ENCODE measurements around the gene HMCES. TPM values are rescaled to one million over a fixed set of nuclear protein-coding genes. Genes with fewer than 3 reads are reported as not detected.
"Not testable (repeated sequence)": the region's sequence is repeated elsewhere in the genome, so short reads cannot be mapped to it uniquely, and the experiment has no call there.

HMCES gene
- polyA plus RNA-seq, 1 donor, result 32.0 TPM

DNA sequence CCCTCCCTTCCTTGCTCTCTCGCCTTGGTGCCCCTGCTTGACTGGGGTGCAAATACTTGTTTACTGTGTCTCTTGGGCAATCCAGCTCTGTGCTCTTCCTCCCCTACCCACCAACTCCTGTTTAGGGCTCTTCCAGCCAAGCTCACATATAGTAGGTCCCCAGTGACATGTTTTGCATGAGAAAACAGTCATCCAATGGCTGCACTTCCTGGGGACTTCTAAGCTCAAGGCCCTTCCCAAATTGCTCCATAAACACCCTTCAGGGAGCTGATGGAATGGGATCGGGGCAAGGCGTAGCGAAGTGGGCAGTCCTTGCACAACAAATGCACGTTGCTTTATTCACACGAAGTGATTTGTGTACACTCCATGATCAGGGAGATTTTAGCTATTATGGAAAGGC, 38.7 kb upstream of the HMCES start:
- Histone ChIP-seq H3K4me1 (ENCODE audit: control insufficient read depth, insufficient read depth, low read length) (no peaks in the 10 kb centered on the region), H3K27me3 (ENCODE audit: control insufficient read depth, insufficient read depth, low read length) (no peaks in the 10 kb centered on the region), H3K27ac (ENCODE audit: low read length) (no peak overlapping the region), H3K4me3 (ENCODE audit: low read length) (no peak overlapping the region), H3K9me3 (ENCODE audit: control insufficient read depth, low read depth, low read length) (no peaks in the 10 kb centered on the region), H3K36me3 (ENCODE audit: control insufficient read depth, insufficient read depth, low read length) (no peaks in the 10 kb centered on the region)
- no CpG with 5 or more reads among the region's 6 CpGs for WGBS (ENCODE audit: insufficient coverage, low lambda C conversion rate)
- no peak for DNase-seq

DNA sequence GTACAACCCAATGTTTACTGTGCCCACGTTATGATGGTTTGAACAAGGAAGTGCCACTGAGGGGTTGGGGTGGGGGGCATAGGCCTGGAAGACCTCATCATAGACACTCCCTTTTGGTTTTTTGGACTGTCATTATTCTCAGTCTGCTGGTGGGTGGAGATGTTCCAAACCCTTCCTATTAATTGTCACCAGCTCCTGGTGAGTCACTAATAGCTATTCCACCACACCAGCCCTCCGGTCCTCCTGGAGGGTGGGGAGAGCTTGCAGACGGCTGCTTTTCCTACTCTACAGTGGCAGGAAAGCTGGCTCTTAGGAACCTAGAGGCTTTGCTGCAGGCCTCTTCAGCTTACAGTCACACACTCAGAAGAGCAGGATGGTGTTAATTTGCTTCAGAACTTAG, 38.2 kb upstream of the HMCES start:
- no peaks in the 10 kb centered on the region for H3K4me1 ChIP-seq (ENCODE audit: control insufficient read depth, insufficient read depth, low read length)
- H3K36me3 ChIP-seq (ENCODE audit: control insufficient read depth, insufficient read depth, low read length), result no peaks in the 10 kb centered on the region
- H3K27me3 ChIP-seq (ENCODE audit: control insufficient read depth, insufficient read depth, low read length), result no peaks in the 10 kb centered on the region
- H3K4me3 ChIP-seq (ENCODE audit: low read length), result no peak overlapping the region
- no peak overlapping the region for H3K27ac ChIP-seq (ENCODE audit: low read length)
- no peak for DNase-seq
- WGBS (ENCODE audit: insufficient coverage, low lambda C conversion rate), result no CpG with 5 or more reads among the region's 3 CpGs
- H3K9me3 ChIP-seq (ENCODE audit: control insufficient read depth, low read depth, low read length), result no peaks in the 10 kb centered on the region

DNA sequence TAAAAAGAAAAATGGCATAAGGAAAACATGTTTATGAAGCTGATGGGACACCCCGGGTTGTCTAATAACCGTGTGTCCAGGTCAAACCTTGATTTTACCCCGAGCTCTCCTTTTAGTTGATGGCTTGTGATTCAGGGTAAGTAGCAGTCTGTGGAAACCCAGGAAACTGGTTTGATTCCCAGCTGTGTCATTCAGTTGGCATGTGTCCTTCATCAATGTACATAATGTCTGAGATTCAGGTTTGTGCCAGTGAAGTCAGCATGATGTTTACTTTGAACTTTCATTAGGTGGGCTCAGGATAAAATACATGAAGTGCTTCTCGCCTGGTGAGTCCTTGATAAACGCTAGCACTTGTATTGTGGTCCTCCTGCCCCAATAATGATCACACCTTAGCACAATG, 33.5 kb upstream of the HMCES start:
- Histone ChIP-seq H3K27ac (ENCODE audit: low read length) (no peak overlapping the region), H3K27me3 (ENCODE audit: control insufficient read depth, insufficient read depth, low read length) (no peaks in the 10 kb centered on the region)
- 100% methylated on average over 2 of the region's 5 CpGs for WGBS (ENCODE audit: insufficient coverage, low lambda C conversion rate)

DNA sequence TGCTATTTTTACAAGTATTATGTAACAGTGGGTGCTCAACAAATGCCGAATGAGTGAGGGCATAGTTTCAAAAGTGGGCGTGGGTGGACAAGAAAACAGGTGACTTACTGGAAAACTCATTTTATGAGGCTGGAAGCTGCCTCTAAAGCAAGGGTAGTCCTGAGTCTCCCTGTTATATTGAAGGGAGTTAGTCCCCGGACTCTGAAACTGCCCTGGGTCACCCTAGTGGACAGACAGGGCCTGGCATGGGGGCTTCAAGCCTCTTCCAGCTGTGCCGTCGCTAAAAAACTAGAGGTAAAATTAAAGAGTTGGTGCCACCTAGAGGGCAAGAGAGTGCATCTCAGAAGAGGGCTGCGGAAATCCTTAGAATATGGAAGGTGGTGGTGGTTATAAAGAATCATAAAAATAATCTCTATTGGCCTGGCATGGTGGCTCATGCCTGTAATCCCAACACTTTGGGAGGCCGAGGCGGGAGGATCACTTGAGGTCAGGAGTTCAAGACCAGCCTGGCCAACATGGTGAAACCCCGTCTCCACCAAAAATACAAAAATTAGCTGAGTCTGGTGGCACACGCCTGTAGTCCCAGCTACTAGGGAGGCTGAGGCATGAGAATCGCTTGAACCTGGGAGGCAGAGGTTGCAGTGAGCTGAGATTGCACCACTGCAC, 32.9 kb upstream of the HMCES start:
- not testable (repeated sequence) for H3K36me3 ChIP-seq (ENCODE audit: control insufficient read depth, insufficient read depth, low read length); H3K27ac ChIP-seq (ENCODE audit: low read length); H3K4me3 ChIP-seq (ENCODE audit: low read length); H3K9me3 ChIP-seq (ENCODE audit: control insufficient read depth, low read depth, low read length); H3K27me3 ChIP-seq (ENCODE audit: control insufficient read depth, insufficient read depth, low read length)
- peak; percentile 77 to 81 for DNase-seq
- WGBS (ENCODE audit: insufficient coverage, low lambda C conversion rate), result no CpG with 5 or more reads among the region's 11 CpGs
- H3K4me1 ChIP-seq (ENCODE audit: control insufficient read depth, insufficient read depth, low read length), result peaks cover 10% of the 10 kb centered on the region

More for the DNA sequence above, 33.5 kb upstream of the HMCES start:
- no peak overlapping the region for H3K4me3 ChIP-seq (ENCODE audit: low read length)
- peaks cover 6% of the 10 kb centered on the region for H3K4me1 ChIP-seq (ENCODE audit: control insufficient read depth, insufficient read depth, low read length)
- H3K36me3 ChIP-seq (ENCODE audit: control insufficient read depth, insufficient read depth, low read length), result no peaks in the 10 kb centered on the region
- H3K9me3 ChIP-seq (ENCODE audit: control insufficient read depth, low read depth, low read length), result no peaks in the 10 kb centered on the region
- DNase-seq, result no peak

DNA sequence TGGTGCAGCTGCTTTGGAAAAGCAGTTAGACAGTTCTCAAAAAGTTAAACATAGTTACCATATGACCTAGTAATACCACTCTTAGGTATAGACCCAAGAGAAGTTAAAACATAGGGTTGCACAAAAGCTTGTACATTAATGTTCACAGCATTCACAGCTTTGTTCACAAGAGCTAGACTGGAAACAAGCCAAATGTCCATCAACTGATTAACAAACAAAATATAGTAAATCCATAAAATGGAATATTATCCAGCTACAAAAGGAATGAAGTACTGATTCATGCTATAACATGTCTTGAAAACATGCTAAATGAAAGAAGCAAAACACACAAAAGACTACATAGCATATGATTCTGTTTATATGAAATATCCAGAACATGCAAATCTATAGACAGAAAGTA, 32.0 kb upstream of the HMCES start:
- Histone ChIP-seq H3K36me3 (ENCODE audit: control insufficient read depth, insufficient read depth, low read length) (peaks cover under 1% of the 10 kb centered on the region), H3K9me3 (ENCODE audit: control insufficient read depth, low read depth, low read length) (no peaks in the 10 kb centered on the region), H3K27me3 (ENCODE audit: control insufficient read depth, insufficient read depth, low read length) (no peaks in the 10 kb centered on the region), H3K27ac (ENCODE audit: low read length) (no peak overlapping the region), H3K4me1 (ENCODE audit: control insufficient read depth, insufficient read depth, low read length) (peaks cover 10% of the 10 kb centered on the region), H3K4me3 (ENCODE audit: low read length) (no peak overlapping the region)
- DNase-seq, result no peak

DNA sequence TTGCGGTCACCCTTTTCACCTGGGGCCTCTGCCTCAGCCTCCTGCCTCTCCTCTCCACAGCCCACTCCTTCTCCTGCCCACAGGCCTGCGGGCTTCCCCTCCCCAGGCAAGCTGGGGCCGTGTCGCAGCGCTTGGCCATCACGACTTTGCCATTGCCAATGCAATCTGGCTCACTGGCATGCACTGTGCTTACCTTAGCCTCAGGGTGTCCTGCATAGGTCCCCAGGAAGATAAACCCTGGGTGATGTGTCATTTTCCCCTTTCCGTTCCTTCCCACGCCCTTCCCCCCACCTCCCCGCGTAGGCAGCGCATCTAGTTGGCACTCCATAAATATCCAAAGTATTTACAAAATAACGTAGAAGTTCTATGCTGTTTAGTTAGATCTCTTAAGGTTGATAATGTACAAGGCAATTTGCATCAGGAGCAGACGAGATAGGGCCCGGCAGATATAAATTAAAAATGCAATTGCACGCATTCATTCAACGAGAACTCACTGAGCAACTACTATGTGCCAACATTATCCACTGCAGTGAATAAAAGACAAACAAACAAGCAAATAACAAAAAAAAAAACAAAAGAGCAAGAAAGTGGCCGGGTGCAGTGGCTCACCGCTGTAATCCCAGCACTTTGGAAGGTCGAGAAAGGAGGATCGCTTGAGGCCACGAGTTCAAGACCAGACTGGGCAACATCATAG, 30.2 kb upstream of the HMCES start:
- 33% methylated on average over 1 of the region's 21 CpGs for WGBS (ENCODE audit: insufficient coverage, low lambda C conversion rate)
- Histone ChIP-seq H3K4me1 (ENCODE audit: control insufficient read depth, insufficient read depth, low read length) (peaks cover 10% of the 10 kb centered on the region), H3K27ac (ENCODE audit: low read length) (no peak overlapping the region), H3K27me3 (ENCODE audit: control insufficient read depth, insufficient read depth, low read length) (no peaks in the 10 kb centered on the region), H3K9me3 (ENCODE audit: control insufficient read depth, low read depth, low read length) (no peaks in the 10 kb centered on the region), H3K36me3 (ENCODE audit: control insufficient read depth, insufficient read depth, low read length) (peaks cover 18% of the 10 kb centered on the region), H3K4me3 (ENCODE audit: low read length) (peak overlapping the region; percentile 97)
- DNase-seq, result no peak

DNA sequence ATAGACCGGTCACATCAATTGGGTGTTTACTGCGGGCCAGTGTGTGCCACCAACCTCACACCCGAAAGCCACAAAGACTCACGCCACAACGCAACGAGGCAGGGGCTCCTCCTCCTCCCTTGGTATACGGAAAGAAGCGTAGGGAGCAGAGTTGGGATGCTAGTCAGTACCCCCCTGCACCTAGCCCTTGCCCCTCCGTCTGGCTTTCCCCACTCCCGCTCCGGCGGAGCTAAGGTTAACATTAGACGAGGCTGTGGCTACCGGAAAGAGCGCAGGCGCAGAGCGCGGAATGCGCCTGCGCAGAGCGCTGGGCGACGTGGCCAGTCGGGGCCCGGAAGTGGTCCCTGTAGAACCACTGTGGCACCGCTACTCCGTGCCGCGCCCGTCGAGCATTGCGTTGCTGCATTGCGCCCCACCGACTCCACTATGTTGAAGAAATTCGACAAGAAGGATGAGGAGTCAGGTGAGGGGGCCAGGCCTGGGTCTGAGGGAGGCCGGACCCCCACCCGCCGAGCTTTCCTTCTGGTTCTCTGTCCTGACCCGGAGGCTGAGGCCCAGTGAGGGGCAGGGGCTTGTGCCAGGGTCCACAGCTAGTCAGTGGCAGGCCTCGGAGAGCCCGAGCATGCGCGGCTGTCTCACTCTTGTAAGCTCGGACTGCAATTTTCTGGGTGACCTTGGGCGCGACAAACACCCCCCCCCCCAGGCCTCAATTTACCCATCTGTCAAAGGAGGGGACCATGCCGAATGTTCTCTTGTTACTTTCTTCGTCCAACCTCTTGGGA, 29.2 kb upstream of the HMCES start, which contains the start of gene COPG1:
Gene COPG1 (plus strand): TSS at position 323 of the 782 bp plus-strand sequence. CDS start 104 bp downstream, at position 427.
- Histone ChIP-seq H3K9me3 (ENCODE audit: control insufficient read depth, low read depth, low read length) (no peaks in the 10 kb centered on the region), H3K4me1 (ENCODE audit: control insufficient read depth, insufficient read depth, low read length) (peaks cover 10% of the 10 kb centered on the region), H3K36me3 (ENCODE audit: control insufficient read depth, insufficient read depth, low read length) (peaks cover 24% of the 10 kb centered on the region), H3K27ac (ENCODE audit: low read length) (peak within 1 kb of the TSS; percentile 75), H3K4me3 (ENCODE audit: low read length) (peak within 1 kb of the TSS; percentile 97), H3K27me3 (ENCODE audit: control insufficient read depth, insufficient read depth, low read length) (no peaks in the 10 kb centered on the region)
- no CpG with 5 or more reads among the region's 48 CpGs for WGBS (ENCODE audit: insufficient coverage, low lambda C conversion rate)
- DNase-seq, result peak; percentile 92 to 93

DNA sequence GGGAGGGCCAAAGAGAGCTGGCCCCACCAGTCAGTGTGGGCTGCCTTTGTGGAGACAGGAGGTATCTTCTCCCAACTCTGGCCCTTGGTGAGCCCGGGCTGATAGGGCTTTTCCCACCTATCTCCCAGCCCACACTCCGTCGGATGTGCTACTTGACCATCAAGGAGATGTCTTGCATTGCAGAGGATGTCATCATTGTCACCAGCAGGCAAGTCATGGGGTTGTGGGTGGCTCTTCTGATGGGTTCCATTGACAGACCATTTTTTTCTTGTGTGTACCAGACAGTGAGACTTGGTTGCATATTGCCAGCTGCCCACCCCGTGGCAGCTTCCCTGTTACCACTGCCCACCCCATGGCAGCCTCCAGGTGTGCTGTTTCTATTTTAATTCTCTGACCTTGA, 25.9 kb upstream of the HMCES start:
- Histone ChIP-seq H3K36me3 (ENCODE audit: control insufficient read depth, insufficient read depth, low read length) (peaks cover 56% of the 10 kb centered on the region), H3K4me3 (ENCODE audit: low read length) (no peak overlapping the region), H3K9me3 (ENCODE audit: control insufficient read depth, low read depth, low read length) (no peaks in the 10 kb centered on the region), H3K27ac (ENCODE audit: low read length) (no peak overlapping the region), H3K27me3 (ENCODE audit: control insufficient read depth, insufficient read depth, low read length) (no peaks in the 10 kb centered on the region), H3K4me1 (ENCODE audit: control insufficient read depth, insufficient read depth, low read length) (peaks cover 10% of the 10 kb centered on the region)
- DNase-seq, result no peak
- no CpG with 5 or more reads among the region's 4 CpGs for WGBS (ENCODE audit: insufficient coverage, low lambda C conversion rate)

DNA sequence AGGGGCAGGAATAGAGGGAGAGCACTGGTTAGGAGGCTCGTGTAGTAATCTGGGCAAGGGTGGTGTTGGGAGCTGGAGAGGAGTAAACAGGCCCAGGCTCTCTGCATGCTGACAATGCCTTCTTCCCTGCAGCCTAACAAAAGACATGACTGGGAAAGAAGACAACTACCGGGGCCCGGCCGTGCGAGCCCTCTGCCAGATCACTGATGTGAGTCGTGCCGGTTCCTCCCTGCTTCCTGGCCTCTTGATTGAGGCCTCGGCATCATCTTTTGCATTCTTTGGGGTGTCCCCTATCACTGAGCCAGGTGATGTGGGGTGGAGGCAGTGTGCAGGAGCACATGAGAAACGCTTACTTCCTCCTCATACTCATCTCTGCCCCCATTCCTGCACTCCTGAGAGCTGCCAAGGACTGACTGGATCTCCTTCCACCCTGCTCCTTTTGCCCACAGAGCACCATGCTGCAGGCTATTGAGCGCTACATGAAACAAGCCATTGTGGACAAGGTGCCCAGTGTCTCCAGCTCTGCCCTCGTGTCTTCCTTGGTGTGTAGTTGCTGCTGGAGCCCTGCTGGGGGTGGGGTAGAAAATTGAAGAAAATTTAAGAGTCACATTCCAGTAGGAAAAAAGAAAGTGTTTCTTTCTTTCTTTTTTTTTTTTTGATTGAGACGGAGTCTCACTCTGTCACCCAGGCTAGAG, 24.0 kb upstream of the HMCES start:
- WGBS (ENCODE audit: insufficient coverage, low lambda C conversion rate), result no CpG with 5 or more reads among the region's 12 CpGs
- Histone ChIP-seq H3K27ac (ENCODE audit: low read length) (no peak overlapping the region), H3K4me3 (ENCODE audit: low read length) (no peak overlapping the region), H3K9me3 (ENCODE audit: control insufficient read depth, low read depth, low read length) (no peaks in the 10 kb centered on the region), H3K36me3 (ENCODE audit: control insufficient read depth, insufficient read depth, low read length) (peaks cover 70% of the 10 kb centered on the region), H3K27me3 (ENCODE audit: control insufficient read depth, insufficient read depth, low read length) (no peaks in the 10 kb centered on the region), H3K4me1 (ENCODE audit: control insufficient read depth, insufficient read depth, low read length) (peaks cover 4% of the 10 kb centered on the region)
- DNase-seq, result no peak

DNA sequence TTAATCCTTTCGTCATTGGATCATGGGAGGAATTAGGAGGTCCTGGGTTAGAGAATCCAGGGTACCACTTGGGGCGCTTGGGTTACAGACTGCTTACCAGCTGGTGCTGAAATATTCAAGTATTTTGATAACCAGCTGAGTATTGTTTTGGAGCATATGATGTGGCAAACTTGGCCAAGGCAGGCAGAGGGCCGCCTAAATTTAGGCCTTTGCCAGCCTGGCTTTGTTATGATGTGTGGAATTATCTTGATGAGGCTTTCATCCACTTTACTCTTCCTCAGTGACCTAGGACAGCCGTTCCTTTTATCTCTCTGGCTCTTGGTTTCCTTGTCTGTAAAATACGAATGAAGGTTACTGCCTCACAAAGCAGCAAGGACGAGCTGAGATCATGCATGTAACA, 22.4 kb upstream of the HMCES start:
- no CpG with 5 or more reads among the region's 6 CpGs for WGBS (ENCODE audit: insufficient coverage, low lambda C conversion rate)
- H3K4me3 ChIP-seq (ENCODE audit: low read length), result no peak overlapping the region
- no peak for DNase-seq
- H3K9me3 ChIP-seq (ENCODE audit: control insufficient read depth, low read depth, low read length), result no peaks in the 10 kb centered on the region
- H3K4me1 ChIP-seq (ENCODE audit: control insufficient read depth, insufficient read depth, low read length), result no peaks in the 10 kb centered on the region
- H3K27me3 ChIP-seq (ENCODE audit: control insufficient read depth, insufficient read depth, low read length), result no peaks in the 10 kb centered on the region
- no peak overlapping the region for H3K27ac ChIP-seq (ENCODE audit: low read length)
- peaks cover 86% of the 10 kb centered on the region for H3K36me3 ChIP-seq (ENCODE audit: control insufficient read depth, insufficient read depth, low read length)
